A673 (cell line): ENCODE results near the gene PRSS21. TPM values are rescaled to one million over a fixed set of nuclear protein-coding genes. Genes with fewer than 3 reads are reported as not detected.

Experiments
- BruUV-seq: library from RNA; stranded (reverse); fragments of 400-500 nt; replicated peaks from 2 replicates; lab custom pipeline; 2021; lab: Mats Ljungman, UMichigan
- CTCF ChIA-PET: fragments of 300-600 bp; sonication (Branson Sonifier 250); formaldehyde crosslinking; loops from one replicate; lab custom pipeline; 2022; ENCODE audit warnings: antibody characterized with exemption; lab: Charles Lee
- POLR2A ChIA-PET: fragments of 300-600 bp; sonication (Branson Sonifier 250); formaldehyde crosslinking; loops from one replicate; lab custom pipeline; 2022; ENCODE audit warnings: antibody characterized with exemption; ENCODE audit not compliant: low non-redundant PET; lab: Charles Lee
- DNase-seq: peaks from one replicate; pipeline ENCODE4 v3.0.0-alpha.2; 2015; ENCODE audit warnings: low spot score
- H3K27ac ChIP-seq: fragments of 200-600 bp; sonication (generic); 2 replicates; pipeline ENCODE4 v1.5.1; 2016; ENCODE audit warnings: mixed run types, low read depth, mild to moderate bottlenecking, mixed read lengths, antibody characterized with exemption, low read length; ENCODE audit not compliant: poor library complexity, severe bottlenecking
- H3K27me3 ChIP-seq: fragments of 200-600 bp; sonication (generic); replicated peaks from 2 replicates; pipeline ENCODE4 v1.6.1; 2017; ENCODE audit warnings: mixed run types, low read depth, mild to moderate bottlenecking, mixed read lengths, antibody characterized with exemption, low read length; ENCODE audit not compliant: insufficient read depth, poor library complexity
- H3K36me3 ChIP-seq: fragments of 200-600 bp; sonication (generic); 2 replicates; pipeline ENCODE4 v1.6.1; 2016; ENCODE audit warnings: mixed run types, mild to moderate bottlenecking, mixed read lengths, antibody characterized with exemption, low read length; ENCODE audit not compliant: insufficient read depth, poor library complexity, severe bottlenecking
- H3K4me1 ChIP-seq: fragments of 200-600 bp; sonication (generic); 2 replicates; pipeline ENCODE4 v1.6.1; 2017; ENCODE audit warnings: mixed run types, mild to moderate bottlenecking, mixed read lengths, antibody characterized with exemption, low read length; ENCODE audit not compliant: insufficient read depth, poor library complexity, severe bottlenecking
- H3K4me3 ChIP-seq: fragments of 200-600 bp; sonication (generic); 2 replicates; pipeline ENCODE4 v1.5.1; 2016; ENCODE audit warnings: low read depth, mixed run types, mild to moderate bottlenecking, mixed read lengths, low read length; ENCODE audit not compliant: poor library complexity, severe bottlenecking
- H3K9me3 ChIP-seq: fragments of 200-600 bp; sonication (generic); 2 replicates; pipeline ENCODE4 v1.6.1; 2016; ENCODE audit warnings: mixed run types, low read depth, mild to moderate bottlenecking, mixed read lengths, antibody characterized with exemption, low read length; ENCODE audit not compliant: poor library complexity, severe bottlenecking
- EZH2 ChIP-seq: fragments of 200-600 bp; sonication (generic); IDR thresholded peaks from 2 replicates; pipeline ENCODE4 v1.6.1; 2017; ENCODE audit warnings: borderline replicate concordance, low read depth, mild to moderate bottlenecking, mixed read lengths, antibody characterized with exemption, low read length; ENCODE audit not compliant: poor library complexity, severe bottlenecking
- intact Hi-C: fragments of 100-400 bp; cut with micrococcal nuclease; formaldehyde crosslinking; loops from one replicate; pipeline ENCODE4 v1.10.0; 2022; ENCODE audit not compliant: unreplicated experiment
- total RNA-seq: library from RNA; stranded (reverse); gene quantifications from 2 replicates; pipeline ENCODE4 v1.2.3, GENCODE V29; 2021
- TF ChIP-seq, protein P1 (sequence below): fragments of 300-800, 200-600 bp; sonication (generic); conservative IDR thresholded peaks from 2 replicates; pipeline ENCODE4 v1.5.1; 2017; ENCODE audit warnings: low read depth, mild to moderate bottlenecking, antibody characterized with exemption, low read length, moderate library complexity, mixed read lengths

PRSS21 gene
- total RNA-seq, 1 experiment from 2014 or later: not detected

DNA sequence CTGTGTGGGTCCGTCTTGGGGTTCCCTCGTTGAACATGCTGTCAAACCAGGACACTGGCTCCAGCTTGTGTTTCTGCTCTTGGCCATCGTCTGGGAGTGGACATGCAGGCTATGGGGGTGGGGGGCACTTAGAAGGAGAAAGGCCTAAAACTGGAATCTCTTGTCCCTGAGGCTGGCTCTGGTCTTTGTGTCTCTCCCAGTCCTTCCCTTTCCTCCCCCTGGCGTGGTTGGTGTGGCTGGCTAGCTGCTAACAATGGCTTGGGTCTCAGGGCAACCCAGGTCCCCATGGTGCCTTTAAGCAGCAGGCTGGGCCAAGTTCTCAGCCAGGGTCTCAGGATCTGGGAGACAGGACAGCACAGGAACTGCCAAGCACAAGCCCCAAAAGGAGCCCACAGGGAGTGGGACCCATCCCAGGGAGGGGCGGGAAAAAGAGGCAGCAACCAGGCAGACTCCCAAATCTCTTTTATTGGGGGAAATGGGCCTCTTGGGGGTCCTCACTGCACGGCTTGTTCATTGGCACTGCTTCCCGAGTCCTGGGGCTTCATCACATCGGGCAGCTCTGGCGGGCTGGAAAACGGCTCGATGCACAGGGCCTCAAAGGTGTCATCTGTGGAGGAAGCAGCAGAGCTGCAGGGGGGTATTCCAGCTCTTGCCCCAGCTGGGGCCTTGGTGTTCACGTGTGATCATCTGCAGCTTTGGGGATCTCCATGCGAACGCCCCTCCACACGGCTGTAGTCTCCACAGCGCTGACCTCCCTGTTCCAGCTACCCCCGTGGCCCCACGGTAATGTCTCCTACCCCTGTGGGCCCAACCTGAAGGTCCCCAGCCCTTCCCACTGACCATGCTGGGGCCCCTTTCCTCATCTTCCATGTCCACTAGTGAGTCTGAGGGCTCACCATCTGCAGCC, 45.3 kb upstream of the PRSS21 start:
- no TSS peak for BruUV-seq
- CTCF ChIA-PET: interaction anchor here (0.5 kb wide), 1 partner anchor 220 kb away, joined by 10 read pairs; no protein-coding TSS in a partner anchor

DNA sequence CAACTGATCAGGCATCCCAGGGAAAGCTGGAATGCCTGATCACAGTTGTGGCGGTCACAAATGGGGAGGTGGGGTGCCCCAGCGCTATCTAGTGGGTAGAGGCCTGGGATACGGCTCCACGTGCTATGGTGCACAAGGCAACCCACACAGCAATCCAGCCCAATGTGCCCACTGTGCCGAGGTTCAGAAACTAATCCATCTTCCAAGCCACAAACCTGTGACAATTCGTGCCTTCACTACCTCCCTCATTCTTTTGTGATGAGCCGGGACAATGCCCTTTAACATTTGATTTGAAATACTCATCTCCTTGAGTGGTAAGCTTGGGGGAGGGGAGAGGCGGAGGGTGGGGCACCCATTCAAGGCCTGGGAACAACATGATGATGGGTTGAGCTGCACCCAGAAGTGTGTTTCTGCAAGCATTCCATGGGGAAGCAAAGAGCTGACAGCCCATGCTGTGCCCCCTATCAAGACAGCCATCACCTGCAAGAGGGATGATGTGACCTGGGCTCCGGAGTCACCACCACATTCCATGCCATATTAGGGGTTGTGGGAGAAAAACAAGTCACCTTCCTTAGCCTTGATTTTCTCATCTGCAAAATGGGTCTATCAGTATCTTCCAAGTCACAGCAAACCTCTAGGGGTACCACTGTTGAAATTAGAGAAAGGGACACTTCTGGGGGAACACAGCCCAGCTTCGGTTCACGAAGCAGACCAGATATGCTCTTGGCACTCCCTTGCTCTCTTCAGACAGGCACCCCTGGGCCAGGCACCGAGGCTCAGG, 43.7 kb upstream of the PRSS21 start:
- Histone ChIP-seq H3K36me3 (peaks cover 63% of the 10 kb centered on the region), H3K27me3 (no peaks in the 10 kb centered on the region), H3K27ac (no peak overlapping the region), H3K9me3 (no peaks in the 10 kb centered on the region), H3K4me1 (peaks cover 3% of the 10 kb centered on the region), H3K4me3 (no peak overlapping the region)
- ChIA-PET POLR2A (no interaction called here), CTCF (no interaction called here)
- intact Hi-C loops: no loop called here
- no peak for TF ChIP-seq EZH2
- TF ChIP-seq, protein P1, sequence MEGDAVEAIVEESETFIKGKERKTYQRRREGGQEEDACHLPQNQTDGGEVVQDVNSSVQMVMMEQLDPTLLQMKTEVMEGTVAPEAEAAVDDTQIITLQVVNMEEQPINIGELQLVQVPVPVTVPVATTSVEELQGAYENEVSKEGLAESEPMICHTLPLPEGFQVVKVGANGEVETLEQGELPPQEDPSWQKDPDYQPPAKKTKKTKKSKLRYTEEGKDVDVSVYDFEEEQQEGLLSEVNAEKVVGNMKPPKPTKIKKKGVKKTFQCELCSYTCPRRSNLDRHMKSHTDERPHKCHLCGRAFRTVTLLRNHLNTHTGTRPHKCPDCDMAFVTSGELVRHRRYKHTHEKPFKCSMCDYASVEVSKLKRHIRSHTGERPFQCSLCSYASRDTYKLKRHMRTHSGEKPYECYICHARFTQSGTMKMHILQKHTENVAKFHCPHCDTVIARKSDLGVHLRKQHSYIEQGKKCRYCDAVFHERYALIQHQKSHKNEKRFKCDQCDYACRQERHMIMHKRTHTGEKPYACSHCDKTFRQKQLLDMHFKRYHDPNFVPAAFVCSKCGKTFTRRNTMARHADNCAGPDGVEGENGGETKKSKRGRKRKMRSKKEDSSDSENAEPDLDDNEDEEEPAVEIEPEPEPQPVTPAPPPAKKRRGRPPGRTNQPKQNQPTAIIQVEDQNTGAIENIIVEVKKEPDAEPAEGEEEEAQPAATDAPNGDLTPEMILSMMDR: no peak
- DNase-seq: no peak
- no TSS peak for BruUV-seq

More for the DNA sequence above, 45.3 kb upstream of the PRSS21 start:
- peaks cover 3% of the 10 kb centered on the region for H3K4me1 ChIP-seq
- intact Hi-C loops: no loop called here
- TF ChIP-seq EZH2: no peak
- TF ChIP-seq, protein P1: no peak
- peak overlapping the region; percentile 35 for H3K27ac ChIP-seq
- DNase-seq: no peak
- no peaks in the 10 kb centered on the region for H3K27me3 ChIP-seq
- H3K36me3 ChIP-seq: peaks cover 79% of the 10 kb centered on the region
- H3K9me3 ChIP-seq: no peaks in the 10 kb centered on the region
- H3K4me3 ChIP-seq: no peak overlapping the region
- POLR2A ChIA-PET: no interaction called here

DNA sequence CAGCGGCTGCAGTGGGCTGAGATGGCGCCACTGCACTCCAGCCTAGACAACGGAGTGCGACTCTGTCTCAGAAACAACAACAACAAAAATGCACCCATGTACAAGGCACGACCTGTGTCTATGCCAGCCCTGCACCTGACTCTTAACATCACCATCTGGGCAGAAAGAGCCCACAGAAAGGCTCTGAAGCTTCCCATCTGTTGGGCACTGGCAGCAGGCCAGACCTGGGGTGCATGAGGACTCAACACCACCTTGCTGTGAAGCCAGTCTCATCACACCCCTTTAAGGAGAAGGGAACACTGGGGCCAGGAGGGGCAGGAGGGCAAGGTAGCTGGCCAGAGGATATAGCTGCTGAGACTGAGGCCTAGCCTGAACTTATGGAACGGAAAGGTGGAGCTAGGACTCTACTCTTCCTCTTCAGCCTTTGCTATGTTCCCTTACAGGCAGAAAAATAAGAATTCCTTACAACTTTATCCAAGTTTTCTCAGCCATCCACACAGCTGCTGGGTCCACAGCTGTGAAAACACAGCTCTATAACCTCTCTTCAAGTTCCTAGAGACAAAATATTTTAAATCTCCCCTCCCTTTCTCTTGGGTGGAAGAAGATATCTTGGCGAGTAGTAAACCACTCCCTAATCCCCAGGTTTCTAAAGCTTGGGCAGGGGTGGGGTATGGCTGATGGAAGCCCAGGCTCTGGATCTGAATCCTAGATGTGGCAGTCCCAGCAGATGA, 42.7 kb upstream of the PRSS21 start:
- no peaks in the 10 kb centered on the region for H3K9me3 ChIP-seq
- DNase-seq: no peak
- intact Hi-C loops: no loop called here
- POLR2A ChIA-PET: no interaction called here
- CTCF ChIA-PET: no interaction called here
- no peak overlapping the region for H3K4me3 ChIP-seq
- no TSS peak for BruUV-seq
- H3K27me3 ChIP-seq: no peaks in the 10 kb centered on the region
- H3K36me3 ChIP-seq: peaks cover 53% of the 10 kb centered on the region
- peaks cover 3% of the 10 kb centered on the region for H3K4me1 ChIP-seq
- no peak for TF ChIP-seq EZH2
- TF ChIP-seq, protein P1: no peak
- H3K27ac ChIP-seq: peak overlapping the region; percentile 42
